HG02610 (cell line): ENCODE data around the gene TMEM87B.
"Not testable (repeated sequence)": the region's sequence is repeated elsewhere in the genome, so short reads cannot be mapped to it uniquely, and the experiment has no call there.

Source experiments
- ATAC-seq: cut with Tn5 transposase; IDR thresholded peaks from one replicate; pipeline ENCODE4 v1.9.1; 2021; ENCODE audit warnings: mild to moderate bottlenecking, moderate library complexity; ENCODE audit not compliant: unreplicated experiment

TMEM87B gene

DNA sequence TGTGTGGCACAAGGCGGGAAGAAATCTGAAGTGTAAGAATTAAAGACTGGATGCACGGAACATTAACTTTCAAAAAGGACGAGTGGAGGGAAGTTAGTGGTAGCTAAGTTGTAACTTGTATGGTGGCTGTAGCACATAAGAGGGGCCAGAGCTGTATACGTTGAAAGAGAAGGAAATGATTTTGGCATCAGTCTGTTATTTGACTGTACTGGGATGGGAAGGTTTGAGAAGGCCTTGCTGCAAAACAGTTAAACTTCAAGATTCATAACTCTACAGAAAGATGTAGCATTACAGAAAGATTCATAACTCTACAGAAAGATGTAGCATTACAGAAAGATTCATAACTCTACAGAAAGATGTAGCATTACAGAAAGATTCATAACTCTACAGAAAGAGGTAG, 58.3 kb downstream of the TMEM87B start:
- ATAC-seq, result not testable (repeated sequence)

DNA sequence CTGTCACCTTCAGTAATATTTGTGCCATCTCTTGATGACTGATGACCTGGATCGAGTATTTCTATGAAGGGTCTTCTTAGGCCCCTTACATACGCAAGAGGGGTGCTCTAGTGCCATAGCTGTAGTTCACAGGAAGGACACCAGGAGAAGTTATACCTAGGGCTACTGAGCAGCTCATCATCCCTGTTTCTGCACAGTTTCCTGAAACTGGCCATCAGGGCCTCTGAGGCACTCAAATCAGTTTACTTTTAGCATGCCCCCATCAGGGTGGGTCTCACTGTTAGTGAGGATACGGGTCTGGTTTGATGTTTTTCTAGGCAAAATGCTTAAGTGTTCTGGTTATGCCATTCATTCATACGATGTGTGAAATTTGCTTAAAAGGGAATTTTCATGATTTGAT, 63.1 kb downstream of the TMEM87B start:
- no peak for ATAC-seq

DNA sequence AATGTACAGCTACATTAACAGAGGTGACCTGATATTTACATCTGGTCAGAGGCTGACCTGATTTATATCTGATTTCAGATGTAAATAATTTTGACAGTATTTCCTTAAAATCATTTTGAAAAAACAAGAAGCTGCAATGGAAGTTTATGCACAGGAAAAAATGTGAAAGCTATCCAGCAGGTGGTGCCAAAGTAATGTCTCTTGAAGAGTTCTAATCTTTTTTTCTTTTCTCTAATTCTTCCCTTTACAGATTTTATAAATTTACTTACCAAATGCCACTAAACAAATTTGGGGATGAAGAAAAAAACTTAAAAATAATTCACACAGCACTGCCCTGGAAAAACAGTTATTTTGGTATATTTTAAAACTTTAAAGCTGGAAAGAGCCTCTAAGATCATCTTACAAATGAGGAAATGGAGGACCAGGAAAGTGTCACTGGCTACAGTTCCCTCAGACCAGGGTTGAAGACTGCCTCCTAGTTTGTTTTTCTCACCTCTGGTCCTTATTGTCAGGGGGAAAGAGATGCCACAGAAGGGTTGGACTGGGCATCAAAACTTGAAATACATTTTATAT, 66.7 kb downstream of the TMEM87B start:
- no peak for ATAC-seq

DNA sequence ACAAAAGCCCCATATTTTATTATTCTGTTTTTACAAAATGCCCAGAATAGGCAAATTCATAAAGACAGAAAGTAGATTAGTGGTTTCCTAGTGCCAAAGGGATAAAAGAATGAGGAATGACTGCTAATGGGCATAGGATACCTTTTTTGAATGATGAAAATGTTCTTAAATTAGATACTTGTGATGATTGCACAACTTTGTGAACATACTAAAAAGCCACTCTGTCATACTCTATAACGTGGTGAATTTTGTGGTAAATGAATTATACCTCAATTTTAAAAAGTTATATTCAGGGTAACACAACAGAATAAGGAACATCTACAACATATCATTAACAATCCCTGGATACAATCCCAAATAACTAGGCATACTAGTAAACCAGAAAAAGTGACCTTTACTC, 74.0 kb downstream of the TMEM87B start:
- ATAC-seq, result no peak

DNA sequence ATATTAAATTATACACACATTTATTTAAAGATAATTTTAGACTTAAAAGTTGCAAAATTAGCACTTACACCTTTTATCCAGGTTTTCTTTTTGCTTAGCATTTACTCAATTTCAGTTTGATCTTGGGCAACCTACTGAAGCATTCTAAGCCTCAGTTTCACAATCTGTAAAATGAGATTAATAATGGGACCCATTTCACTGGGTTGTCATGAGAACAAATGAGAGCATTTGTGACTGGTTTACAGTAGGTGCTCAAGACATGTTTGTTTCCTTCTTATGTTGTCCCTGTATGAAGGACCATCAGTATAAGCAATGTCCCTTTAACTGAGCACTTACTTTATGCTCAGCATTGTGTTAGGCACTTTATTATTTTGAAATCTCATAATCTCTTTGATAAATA, 78.3 kb downstream of the TMEM87B start:
- ATAC-seq, result no peak

DNA sequence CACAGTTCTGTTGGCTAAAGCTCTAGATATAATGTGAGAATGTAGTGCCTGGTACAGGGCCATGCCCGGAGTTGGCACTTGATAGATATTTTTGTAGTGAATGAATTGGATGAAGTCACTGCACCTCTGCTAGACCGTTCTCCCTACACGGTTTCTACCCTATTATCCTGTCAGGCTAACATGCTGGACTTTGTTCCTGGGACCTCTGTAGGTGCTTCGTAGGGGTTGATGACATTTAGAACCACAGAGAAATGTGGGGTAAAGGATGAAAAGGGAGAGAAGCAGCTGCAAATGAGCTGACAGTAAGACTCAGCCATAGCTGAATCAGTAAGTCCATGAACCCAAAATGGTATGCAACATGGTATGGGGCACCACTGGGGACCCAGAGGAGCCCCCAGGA, 79.1 kb downstream of the TMEM87B start:
- no peak for ATAC-seq

DNA sequence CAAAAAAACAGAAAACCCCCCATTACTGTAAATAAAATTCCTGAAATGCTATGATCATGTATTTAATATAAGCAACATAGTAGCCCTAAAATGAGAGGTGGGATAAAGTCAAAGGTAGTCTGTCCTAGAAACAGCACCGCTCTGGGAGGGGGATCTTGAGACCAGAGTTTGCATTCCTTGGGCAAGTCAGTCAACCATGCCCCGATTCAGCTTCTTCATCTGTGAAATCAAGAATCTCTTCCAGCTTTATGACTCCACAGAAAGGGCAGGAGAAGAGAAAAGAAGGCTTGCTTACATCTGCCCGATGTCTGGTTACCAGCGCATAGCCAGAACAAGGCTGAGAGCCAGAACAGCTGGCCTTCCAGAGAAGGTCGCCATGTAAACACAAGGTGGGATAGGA, 81.0 kb downstream of the TMEM87B start:
- no peak for ATAC-seq

DNA sequence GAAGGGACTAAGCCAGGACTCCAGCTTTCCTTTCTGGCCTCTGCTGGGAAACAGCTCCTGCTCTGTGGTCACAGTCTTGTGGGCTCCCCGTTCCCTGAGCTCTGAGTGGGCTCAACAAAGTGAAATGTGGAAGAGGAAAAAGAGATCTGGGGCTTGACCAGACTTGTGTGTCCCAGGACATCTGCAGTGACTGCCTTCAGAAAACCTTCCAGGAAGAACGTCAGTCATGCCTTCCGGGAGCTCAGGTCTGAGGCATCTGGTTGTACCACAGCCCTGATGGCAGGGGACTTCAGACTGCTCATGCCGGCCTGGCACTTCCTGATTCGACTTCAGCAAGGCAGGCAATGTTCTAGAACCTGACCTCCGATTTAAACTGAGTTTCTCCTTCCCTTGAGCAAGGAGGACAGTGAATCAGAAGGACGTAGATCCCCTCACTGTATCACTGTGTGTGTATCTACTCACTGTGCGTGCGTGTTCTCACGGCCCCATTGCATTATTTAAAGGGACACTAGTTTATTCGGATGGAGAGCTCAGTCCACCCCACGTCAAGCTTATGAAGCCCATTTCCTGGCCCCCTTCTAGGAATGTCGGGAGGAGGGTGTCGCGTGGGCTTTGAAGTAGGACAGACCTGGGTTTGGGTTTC, 82.6 kb downstream of the TMEM87B start:
- no peak for ATAC-seq

DNA sequence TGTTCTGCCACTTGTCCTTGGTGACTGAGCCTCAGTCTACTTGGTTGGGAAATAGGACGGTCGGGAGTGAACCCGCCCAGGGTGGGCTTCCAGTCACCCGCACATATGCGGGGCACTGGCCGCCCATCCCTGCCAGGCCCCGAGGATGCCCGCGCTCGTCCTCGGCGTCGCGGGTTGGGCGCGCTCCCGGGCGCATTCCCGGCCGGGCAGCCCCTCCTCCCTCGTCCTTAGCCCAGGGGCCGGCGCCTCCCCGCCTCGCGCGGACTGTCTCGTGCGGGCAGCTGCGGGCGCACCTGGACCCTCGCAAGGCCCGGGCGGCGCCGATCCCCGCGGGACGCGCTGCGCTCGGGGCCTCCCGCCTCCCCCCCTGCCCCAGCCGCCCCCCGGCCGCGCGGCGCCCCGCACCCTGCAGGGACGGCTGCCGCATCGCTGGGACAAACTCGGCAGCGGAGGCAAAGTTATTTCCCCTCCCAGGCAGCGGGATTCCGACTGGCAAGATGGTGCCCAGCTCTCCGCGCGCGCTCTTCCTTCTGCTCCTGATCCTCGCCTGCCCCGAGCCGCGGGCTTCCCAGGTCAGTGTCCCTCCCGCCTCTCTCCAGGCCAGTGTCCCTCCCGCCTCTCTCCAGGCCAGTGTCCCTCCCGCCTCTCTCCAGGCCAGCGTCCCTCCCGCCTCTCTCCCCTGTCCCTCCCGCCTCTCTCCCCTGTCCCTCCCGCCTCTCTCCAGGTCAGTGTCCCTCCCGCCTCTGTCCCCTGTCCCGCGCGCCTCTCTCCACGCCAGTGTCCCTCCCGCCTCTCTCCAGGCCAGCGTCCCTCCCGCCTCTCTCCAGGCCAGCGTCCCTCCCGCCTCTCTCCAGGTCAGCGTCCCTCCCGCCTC, 83.3 kb downstream of the TMEM87B start, which contains the start of gene FBLN7:
FBLN7 (plus strand) TSS at position 227 of the 874 bp plus-strand sequence; CDS start at position 498, 271 bp downstream.
- ATAC-seq, result no peak

DNA sequence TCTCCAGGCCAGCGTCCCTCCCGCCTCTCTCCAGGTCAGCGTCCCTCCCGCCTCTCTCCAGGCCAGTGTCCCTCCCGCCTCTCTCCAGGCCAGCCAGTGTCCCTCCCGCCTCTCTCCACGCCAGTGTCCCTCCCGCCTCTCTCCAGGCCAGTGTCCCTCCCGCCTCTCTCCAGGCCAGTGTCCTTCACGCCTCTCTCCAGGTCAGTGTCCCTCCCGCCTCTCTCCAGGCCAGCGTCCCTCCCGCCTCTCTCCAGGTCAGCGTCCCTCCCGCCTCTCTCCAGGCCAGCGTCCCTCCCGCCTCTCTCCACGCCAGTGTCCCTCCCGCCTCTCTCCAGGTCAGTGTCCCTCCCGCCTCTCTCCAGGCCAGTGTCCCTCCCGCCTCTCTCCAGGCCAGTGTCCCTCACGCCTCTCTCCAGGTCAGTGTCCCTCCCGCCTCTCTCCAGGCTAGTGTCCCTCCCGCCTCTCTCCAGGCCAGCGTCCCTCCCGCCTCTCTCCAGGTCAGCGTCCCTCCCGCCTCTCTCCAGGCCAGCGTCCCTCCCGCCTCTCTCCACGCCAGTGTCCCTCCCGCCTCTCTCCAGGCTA, 84.1 kb downstream of the TMEM87B start:
- ATAC-seq, result not testable (repeated sequence)

DNA sequence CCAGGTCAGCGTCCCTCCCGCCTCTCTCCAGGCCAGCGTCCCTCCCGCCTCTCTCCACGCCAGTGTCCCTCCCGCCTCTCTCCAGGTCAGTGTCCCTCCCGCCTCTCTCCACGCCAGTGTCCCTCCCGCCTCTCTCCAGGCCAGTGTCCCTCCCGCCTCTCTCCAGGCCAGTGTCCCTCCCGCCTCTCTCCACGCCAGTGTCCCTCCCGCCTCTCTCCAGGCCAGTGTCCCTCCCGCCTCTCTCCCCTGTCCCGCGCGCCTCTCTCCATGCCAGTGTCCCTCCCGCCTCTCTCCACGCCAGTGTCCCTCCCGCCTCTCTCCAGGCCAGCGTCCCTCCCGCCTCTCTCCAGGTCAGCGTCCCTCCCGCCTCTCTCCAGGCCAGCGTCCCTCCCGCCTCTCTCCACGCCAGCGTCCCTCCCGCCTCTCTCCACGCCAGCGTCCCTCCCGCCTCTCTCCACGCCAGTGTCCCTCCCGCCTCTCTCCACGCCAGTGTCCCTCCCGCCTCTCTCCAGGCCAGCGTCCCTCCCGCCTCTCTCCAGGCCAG, 84.7 kb downstream of the TMEM87B start:
- not testable (repeated sequence) for ATAC-seq

DNA sequence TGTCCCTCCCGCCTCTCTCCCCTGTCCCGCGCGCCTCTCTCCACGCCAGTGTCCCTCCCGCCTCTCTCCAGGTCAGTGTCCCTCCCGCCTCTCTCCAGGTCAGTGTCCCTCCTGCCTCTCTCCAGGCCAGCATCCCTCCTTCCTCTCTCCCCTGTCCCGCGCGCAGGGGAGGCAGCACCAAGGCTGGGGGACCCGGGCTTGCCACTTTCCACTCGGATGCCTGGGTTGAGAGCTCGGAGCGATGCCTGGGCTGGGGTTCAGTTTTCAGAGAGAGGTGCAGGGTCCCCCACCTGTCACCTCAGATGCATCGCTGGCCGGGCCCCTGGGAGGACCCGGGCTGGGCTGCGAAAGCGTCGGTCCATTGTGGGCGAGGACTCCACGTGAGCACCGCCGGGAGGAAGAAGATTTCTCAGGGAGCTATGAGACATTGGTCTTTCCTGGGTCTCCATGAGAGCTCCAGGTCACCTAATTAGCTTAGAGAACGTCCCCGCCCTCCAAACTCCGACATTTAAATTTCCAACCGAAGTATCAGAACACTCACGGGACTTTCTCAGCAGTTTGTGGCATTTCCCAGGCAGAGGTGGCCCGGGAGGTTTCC, 85.2 kb downstream of the TMEM87B start:
- ATAC-seq, result no peak

DNA sequence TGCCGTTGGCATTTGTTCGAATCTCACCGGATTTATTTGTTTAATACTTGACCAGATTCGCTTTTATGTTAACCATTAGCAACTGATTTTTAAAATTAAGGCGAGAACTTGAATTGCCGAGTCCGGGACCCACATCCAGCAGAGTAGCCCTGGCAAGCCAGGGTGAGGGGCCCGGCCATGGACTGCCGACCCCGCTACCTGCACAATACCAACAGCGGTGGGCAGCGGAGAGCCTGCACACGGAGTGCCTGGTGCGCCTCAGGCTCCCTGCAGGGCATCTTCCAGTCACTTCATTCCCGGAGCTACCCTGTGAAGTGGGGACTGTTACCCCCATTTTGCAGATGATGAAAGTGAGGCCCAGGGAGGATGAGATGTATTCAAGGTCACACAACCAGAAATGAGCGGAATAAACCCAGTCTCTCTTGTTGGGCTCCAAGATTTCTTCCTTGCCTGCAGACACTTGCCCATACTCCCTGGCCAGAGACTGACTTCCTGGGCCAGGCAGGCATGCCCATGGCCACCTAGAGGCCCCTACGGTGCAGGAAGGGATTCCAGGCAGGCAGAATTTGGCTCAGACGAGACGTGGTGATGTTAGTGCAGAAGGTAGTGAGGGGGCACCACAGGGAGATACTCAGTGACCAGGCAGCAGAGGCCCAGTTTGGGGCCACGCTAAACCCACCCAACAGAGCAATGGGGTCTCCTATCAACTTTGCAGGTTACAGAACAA, 86.0 kb downstream of the TMEM87B start:
- no peak for ATAC-seq

DNA sequence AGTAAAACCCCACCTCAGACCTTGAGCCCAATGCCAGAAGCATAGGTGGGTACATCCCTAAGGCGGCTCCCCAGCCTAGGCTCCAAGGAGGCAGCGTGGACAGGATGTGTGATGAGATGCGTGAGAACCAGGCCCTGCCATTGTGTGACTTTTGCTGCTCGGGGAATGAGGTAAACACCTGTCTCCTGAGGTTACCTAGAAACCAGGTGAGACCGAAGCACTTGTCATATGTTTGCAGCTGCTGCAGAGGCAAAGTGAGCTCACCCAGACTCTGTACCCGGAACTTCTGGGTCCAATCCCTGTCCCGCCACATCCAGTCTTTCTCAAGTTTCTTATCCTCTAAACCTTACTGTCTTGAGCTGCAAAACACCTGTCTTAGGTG, 86.5 kb downstream of the TMEM87B start:
- no peak for ATAC-seq

DNA sequence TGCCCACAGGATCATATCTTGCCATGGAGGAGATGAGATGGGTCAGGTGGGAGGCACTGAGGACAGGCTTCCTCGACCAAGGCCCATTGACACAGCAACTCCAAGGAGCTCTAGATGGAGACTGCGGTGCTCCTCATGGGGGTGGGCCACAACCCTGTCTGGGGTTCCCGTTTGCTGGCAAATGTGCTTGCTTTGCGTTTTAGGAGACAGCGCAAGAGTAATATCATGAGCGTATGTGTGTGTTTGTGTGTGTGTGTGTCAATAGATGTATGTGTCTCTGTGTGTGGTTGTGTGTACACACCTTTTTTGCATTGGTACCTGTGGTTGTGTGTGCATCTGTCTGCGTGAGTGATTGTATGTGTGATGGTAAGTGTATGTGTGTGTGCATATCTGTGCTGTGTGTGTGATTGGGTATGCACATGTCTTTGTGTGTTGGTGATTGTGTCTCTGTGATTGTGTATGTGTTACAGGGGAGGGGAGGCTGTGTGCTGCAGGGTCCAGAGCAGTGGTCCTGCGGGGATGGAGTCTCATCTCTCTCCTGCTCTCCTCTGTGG, 87.5 kb downstream of the TMEM87B start:
- ATAC-seq, result no peak

DNA sequence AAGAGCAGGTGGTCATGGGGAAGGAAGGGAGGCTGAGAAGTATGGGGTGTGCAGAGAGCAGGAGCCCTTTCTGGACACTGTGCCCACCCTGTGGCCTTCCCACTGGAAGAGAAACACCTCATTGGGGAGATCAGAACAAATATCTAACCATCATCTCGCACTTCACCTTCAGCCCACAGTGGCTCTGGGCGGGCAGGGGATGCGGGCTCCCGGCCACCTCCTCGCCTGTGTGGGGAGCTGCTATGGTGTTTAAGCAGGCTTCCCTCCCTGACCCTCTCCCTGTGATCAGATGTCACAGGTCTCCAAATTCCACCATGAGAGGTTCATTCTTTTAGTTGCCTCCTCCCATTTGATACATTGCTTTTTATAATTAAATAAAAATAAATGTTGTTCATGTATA, 88.1 kb downstream of the TMEM87B start:
- no peak for ATAC-seq

DNA sequence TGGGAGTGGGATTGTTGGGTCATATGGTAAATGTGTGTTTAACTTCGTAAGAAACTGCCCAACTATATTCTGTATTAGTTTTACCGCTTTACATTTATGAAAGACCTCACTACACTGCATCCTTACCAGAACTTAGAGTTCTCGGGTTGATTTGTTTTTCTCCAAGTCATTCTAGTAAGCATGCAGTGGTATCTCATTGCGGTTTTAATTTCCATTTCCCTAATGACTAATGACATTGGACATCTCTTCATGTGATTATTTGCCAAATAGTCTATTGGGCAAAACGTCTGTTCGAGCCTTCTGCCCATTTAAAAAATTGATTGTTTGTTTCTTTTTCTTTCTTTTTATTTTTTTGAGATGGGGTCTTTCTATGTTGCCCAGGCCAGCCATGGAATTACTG, 89.9 kb downstream of the TMEM87B start:
- ATAC-seq, result no peak

DNA sequence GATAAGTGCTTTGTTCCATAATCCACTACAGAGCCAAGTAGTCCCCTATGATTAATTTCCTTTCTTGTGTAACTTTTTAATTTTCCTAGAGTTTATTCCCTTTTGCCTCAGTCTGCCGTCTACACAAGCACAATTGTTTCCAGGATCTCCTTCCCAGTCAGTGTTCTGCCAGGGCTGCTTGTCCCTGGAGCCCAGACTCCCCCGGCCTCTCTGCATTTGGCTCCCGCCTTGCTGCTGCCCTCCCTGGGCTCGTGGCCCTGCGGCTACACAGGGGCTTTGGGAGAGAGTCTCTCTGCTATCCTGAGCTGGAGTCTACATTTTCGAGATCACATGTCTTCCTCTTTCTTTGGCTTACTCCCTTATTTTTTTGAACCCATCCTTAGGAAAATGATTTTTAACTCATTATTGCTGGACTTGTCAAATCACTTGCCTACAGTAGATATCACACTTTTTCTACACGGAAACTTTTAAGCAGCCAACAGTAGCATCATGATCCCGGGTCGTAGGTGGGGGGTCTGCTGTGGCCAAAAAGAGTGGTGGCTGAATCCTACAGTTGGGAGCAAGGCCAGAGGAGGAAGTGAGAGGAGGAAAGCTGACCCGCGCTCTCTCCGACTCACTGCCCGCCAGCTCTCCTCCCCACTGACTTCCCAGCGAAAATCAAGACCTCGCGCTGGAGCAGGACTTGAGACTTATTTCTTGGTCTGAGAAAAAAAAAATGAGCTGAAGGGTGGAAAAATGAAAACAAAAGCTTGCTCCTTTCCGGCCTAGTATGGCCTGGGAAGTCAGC, 92.5 kb downstream of the TMEM87B start:
- ATAC-seq, result no peak

DNA sequence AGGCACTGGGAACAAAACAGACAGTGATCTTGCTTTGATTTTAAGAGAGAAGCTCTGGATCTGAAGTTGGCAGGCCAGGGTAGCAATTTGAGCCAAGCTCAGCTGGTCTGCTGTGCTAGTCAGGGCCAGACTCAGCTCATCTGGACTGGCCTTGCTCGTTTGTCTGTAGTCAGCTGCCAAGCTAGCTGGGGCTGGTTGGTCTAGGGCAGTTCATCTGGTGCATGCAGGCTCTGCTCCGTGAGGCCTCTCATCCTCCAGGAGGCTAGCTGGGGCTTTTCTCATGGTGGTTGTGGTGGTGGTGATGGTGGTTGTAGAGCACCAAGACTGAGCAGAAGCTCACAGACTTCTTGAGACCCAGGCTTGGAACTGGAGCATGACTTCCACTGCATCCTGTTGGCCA, 93.4 kb downstream of the TMEM87B start:
- no peak for ATAC-seq
